Right lobe of liver (tissue), 4 donors: ENCODE measurements around the gene MYBPC3.

Experiments used
- POLR2A ChIP-seq: fragments of 450-650 bp; IDR thresholded peaks from one replicate; pipeline ENCODE4 v1.6.1; 2017; ENCODE audit warnings: antibody characterized with exemption, mild to moderate bottlenecking
- TF ChIP-seq, protein P1 (sequence below), 4 donors: fragments of 200-600 bp in 3 of 4; fragments of 450-650 bp in 1 of 4; IDR thresholded peaks; one replicate each; pipeline versions ENCODE4 v1.5.1 to v1.8.0; 2016 to 2022; ENCODE audit warnings: antibody characterized with exemption in 4 of 4, mild to moderate bottlenecking in 2 of 4
- donor health status: DM: no; HTN: no; CAD: no.
- donor health status: DM: no; HTN: no; CAD: no.
- donor health status: DM: no; HTN: yes; CAD: no.

DNA sequence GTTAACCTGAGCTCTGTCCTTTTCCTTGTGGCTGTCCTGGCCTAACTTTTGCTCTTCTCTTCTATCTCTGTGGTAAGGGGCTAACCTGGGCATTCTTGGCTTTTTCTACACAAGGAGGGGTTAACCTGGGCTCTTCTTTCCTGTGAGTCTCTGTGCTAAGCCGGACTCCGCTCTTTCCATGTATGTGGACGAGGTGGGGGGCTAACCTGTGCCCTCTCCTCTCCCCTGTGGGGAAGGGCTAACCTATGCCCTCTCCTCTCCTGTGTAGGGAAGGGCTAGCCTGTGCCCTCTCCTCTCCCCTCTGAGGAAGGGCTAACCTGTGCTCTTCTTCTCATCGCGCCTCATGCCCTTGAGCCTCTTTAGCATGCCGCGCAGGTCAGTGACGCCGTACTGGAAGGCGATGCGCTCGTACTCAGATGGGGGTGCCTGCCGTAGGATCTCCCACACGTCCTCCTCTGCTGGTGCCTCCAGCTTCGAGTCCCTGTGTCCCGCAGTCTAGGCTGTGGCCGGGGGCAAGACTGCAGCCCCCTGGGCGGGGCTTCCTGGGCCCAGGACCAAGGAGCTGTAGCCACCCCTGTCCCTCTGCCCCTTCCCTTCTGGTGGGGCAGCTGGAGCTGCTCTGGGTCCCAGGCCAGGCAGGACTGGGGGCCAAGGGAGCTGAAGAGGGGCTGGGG is 6.5 kb downstream of the MYBPC3 start:
- TF ChIP-seq, protein P1, sequence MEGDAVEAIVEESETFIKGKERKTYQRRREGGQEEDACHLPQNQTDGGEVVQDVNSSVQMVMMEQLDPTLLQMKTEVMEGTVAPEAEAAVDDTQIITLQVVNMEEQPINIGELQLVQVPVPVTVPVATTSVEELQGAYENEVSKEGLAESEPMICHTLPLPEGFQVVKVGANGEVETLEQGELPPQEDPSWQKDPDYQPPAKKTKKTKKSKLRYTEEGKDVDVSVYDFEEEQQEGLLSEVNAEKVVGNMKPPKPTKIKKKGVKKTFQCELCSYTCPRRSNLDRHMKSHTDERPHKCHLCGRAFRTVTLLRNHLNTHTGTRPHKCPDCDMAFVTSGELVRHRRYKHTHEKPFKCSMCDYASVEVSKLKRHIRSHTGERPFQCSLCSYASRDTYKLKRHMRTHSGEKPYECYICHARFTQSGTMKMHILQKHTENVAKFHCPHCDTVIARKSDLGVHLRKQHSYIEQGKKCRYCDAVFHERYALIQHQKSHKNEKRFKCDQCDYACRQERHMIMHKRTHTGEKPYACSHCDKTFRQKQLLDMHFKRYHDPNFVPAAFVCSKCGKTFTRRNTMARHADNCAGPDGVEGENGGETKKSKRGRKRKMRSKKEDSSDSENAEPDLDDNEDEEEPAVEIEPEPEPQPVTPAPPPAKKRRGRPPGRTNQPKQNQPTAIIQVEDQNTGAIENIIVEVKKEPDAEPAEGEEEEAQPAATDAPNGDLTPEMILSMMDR (IDR thresholded peaks at IDR 0.05), result no peak
- no peak for TF ChIP-seq POLR2A
